HG02763 (cell line): ENCODE data around the gene PNLDC1.
"Not testable (repeated sequence)": the region's sequence is repeated elsewhere in the genome, so short reads cannot be mapped to it uniquely, and the experiment has no call there.

Source experiments
- ATAC-seq: cut with Tn5 transposase; IDR thresholded peaks from one replicate; pipeline ENCODE4 v1.9.1; 2021; ENCODE audit warnings: mild to moderate bottlenecking, moderate library complexity; ENCODE audit not compliant: unreplicated experiment

Gene PNLDC1

DNA sequence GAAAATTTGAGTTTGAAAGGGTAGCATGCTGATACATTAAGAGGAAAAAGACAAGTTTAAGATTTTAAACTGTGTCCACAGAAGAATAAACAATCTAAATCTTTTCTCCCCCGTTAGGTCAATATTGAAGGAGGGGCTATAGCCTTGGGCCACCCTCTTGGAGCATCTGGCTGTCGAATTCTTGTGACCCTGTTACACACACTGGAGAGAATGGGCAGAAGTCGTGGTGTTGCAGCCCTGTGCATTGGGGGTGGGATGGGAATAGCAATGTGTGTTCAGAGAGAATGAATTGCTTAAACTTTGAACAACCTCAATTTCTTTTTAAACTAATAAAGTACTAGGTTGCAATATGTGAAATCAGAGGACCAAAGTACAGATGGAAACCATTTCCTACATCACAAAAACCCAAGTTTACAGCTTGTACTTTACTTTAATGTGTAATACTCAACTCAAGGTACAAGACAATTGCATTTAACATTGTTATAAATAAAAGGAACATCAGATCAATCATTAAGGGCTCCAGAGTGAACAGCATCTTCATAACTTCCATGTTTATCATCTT lies 21.5 kb upstream of the PNLDC1 start:
- ATAC-seq, result no peak

DNA sequence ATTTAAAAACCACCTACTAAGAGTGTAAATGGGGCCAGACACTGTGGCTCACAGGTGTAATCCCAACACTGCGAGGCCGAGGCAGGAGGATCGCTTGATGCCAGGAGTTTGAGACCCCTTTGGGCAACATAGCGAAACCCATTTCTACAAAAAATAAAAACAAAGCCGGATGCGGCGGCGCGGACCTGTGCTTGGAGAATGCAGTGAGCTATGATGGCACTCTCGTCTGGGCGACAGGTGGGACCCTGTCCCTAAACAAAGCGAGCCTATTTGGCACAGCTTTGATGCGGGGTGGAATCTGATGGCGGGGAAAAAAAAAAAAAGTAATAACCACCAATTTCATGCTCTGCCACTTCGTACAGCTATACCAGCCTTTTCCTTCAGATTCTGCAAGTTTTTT lies 11.8 kb upstream of the PNLDC1 start:
- ATAC-seq, result no peak

DNA sequence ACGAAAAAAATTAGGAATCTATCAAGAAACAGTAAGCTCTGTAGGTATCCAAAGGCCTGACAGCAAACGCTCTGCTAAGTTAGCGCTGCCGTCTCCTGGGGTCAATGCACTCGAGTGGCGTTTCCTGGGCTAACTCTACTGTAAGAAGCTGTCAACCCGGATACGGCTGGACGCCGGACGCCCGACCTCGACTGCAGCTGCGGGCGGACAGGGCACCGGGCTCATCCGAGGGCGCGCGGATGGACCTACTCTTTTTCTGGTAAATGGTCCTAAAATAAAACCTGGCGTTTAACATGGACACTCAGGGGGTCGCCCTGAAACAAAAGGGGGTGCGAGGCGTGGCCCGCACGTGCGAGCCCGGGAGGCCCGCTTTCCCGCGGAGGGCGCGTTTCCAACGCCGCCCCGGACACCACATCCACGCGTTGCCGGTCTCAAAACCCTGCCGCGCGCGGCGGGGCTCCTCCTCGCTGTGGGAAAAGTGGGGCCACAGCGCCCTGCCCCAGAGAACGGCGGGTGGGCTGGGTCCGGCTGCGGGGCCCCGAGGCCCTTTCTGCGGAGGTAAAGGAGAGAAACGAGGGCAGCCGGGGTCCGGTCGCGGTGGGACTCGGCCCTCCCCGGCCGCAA lies 11.2 kb upstream of the PNLDC1 start:
- ATAC-seq, result no peak

DNA sequence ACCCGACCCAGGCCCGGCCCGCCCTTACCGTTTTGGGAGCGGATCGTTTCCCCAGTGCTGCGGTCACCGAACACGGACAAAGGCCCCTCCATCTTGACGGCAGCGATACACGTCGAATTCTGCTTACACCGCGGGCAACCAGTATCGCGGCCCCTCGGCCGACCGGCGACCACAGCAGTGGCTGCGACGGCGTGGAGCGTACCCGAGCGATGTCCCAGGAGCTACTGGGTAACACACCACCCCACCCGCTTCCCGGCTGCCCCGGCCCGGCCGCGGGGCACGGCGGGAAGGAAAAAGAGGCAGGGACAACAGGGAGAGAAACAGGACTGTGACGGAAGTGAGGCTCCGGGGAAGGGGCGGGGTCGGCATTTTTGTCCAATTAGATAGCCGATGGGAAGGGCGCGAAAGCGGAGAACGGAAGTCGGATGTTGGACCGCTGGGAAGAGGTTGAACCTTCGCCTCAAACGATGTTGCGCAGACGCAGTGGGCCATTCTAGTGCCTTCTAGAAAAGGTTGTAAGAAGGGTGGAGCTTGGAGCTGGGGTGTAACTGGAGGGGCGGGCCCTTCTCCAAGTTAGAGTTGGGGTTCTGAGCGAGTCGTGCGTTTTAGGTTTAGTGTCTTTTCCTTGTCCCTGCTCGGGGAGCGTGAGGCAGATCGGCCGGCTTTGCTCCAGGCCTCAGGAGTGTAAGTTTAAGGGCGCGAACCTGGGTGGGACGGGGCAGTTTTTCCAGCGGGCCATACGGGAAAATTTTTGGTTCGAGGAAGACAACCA lies 10.5 kb upstream of the PNLDC1 start, which contains the start of gene TCP1:
Gene TCP1 (minus strand): TSS at position 226 of the 772 bp plus-strand sequence. CDS start 134 bp downstream, at position 92.
- ATAC-seq, result peak; percentile 70

DNA sequence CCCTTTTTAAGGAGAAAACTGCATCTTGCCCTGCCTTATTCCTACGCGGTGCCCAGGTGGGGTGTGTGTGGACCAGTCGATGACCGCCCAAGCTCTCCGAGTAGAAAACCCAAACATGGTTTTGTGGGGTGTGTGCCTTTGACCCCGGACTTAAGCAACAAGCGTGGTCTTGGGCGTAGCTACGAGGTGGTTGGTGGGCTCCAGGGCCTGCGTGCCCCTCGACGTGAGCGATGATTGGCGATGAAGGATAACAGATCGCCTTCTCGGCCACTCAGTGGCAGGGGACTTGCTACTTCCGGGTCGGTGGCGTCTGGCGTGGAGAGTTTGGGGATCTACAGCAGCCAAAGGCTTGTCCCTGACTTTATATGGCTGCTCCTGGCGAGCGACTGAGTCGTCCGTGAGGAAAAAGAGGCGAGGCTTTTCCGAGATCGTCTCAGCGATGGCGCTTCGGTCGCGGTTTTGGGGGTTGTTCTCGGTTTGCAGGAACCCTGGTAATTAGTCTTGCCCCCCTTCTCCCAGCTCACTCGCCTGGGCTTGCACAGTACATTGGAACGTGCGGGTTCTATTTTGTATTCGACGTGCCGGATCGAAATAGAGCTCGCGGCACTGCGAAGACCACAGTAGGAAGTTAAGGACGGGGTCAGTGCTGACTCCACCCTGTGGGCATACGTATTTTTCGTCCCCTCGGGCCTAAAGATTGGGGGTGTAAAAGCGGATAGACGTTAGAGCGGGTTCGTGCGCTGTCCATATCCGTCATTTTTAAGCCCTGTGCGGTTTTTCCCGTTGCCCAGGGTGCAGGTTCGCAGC lies 9.7 kb upstream of the PNLDC1 start, which contains the start of gene MRPL18:
Gene MRPL18 (plus strand): TSS at position 319 of the 807 bp plus-strand sequence. CDS start 121 bp downstream, at position 440.
- ATAC-seq, result peak; percentile 84

DNA sequence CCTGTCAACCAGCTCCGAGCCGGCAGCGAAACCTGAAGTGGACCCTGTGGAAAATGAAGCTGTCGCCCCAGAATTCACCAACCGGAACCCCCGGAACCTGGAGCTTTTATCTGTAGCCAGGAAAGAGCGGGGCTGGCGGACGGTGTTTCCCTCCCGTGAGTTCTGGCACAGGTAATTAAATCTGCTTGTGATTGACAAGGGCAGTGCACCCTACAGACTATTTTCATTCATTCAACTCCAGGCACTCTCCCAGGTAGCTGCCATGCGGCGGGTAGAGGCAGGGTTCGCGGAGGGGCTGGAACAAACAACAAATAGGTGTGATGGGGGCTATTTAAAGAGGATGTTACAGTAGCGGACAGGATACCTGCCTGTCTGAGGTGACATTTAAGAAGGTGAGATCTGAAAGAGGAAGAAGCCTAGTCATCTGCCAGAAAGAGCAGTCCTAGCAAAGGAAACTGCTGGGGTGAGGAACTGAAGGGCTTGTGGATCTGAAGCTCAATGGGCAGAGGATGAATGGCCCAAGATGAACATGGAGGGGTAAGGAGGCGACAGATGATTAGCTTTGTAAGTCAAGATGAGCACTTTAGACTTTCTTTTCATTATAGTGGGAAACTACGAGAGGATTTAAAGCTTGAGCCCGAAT lies 9.0 kb upstream of the PNLDC1 start:
- ATAC-seq, result no peak

DNA sequence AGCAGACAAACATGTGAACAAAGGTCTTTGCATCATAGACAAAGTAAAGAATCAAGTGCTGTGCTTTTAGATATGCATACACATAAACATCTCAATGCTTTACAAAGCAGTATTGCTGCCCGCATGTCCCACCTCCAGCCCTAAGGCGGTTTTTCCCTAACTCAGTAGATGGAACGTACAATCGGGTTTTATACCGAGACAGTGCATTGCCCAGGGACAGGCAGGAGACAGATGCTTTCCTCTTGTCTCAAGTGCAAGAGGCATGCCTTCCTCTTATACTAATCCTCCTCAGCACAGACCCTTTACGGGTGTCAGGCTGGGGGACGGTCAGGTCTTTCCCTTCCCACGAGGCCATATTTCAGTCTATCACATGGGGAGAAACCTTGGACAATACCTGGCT lies 5.1 kb upstream of the PNLDC1 start:
- not testable (repeated sequence) for ATAC-seq

DNA sequence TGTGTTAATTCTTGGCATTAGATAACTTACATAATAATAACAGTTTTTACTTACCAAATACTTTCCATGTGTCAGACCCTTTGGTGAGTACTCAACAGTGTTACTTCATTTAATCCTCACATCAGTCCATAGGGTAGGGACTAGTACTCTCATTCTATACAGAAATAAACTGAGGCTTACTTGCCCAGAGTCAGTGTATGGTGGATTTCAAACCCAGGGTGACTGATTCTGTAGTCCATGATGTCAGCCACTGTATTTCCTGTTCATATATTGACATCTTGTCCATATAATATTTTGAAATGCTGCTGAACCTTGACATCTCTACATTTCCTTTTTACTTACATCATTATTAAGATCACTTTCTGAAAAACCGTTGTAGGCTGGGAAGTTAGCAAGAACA lies 2.5 kb upstream of the PNLDC1 start:
- ATAC-seq, result no peak

DNA sequence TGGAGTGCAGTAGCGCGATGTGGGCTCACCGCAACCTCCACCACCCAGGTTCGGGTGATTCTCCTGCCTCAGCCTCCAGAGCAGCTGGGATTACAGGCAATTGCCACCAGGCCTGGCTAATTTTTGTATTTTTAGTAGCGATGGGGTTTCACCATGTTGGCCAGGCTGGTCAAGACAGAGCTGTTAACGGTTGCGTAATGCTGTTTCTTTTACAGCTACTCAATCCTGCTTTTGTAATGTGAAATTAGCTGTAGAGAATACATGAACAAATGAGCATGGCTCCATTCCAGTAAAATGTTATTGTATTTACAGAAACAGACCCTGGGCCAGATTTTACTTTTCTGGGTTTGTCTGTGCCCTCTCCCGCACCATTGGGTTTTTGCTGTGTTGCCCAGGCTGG lies 1.9 kb downstream of the PNLDC1 start:
- ATAC-seq, result no peak

DNA sequence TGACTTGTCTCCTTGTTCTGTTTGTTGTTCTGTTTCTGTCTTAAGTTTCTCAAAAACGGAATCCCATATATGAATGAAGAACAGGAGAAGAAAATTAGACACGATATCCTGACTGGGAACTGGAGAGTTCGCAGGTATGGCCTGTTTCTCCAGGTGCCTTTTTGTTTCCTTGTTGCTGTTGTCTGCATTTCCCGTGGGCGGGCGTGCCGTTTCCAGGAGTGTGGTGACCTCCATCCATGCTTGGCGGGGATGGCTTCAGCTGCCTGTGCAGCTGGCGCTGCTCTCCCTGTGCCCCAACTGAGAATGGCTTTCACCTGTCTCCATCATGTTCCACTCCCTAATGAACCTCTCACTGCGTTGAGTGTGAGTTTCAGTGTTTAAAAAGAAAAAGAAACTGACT lies 4.4 kb downstream of the PNLDC1 start:
- no peak for ATAC-seq

DNA sequence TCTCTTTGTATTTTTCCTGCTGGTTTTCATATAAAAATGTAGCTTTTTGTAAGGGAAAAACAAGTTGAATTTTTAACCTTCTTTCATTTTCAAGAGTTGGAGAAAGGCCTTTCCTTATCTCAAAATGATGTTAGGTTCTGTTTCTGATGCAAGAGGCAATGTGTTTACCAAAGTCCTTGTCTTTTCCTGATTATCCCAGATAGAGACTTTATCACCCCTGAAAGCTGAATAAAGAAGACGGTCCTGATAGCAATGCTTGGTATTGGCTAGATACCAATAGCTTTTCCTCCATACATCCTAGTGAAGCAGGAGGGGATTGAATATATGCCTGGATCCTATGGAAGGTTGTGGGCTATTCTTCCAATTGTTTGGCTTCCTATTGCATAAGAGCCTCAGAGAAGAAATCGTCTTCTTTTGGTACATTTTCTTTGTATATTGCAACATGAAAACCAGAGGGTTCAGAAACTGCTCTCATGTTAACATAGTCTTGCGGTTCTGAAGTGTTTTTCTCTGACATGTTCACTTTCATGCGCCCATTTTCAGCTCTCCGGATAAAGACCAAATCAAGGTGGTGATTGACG lies 5.5 kb downstream of the PNLDC1 start:
- no peak for ATAC-seq

DNA sequence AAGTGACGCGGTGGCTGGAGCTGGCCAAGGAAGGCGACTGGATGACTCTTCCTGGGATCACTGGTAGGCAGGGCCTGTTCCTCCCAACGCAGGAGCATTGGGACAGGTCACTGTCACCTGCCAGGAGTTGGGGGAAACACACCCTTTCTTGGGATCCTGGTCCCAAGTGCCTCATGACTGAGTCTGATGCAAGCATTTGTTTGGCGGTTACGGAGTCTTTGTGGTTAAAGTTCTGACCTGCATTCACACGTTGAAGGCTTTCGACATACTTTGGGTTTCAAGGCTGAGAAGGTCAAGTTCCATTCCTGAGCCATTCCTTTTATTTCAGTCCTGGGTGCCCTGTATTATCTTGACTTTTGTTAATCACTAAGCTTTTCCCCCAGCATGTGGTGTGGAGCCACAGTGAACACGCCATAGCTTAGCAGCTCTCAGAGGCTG lies 6.0 kb downstream of the PNLDC1 start:
- no peak for ATAC-seq

DNA sequence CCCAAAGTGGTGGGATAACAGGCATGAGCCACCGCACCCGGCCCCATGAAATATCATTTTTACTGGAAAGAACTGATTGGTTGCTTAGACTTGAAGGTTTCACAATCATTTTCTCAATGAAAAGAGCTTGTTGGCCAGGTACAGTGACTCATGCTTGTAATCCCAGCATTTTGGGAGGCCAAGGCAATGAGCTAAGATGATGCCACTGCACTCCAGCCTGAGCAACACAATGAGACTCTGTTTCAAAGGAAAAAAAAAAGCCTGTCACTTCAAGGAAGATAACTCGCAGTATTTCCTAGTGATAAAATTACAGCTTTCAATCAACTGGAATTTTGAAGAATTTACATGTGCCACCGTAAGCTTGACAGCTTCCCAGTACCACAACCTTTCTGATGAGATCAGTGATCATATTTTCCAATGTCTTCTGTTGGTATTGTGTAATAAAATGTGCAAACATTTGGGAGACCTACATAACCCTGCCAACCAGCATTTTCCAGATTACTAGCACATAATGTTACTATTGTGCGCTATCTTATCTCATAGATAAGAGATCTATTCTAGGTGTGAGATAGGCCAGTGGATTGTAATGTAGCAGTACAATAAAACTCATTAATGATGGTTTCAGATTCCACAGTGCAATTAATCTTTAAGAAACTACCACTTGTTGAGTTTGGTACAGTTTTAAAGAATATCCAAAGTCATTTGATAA lies 7.2 kb downstream of the PNLDC1 start:
- ATAC-seq, result no peak

DNA sequence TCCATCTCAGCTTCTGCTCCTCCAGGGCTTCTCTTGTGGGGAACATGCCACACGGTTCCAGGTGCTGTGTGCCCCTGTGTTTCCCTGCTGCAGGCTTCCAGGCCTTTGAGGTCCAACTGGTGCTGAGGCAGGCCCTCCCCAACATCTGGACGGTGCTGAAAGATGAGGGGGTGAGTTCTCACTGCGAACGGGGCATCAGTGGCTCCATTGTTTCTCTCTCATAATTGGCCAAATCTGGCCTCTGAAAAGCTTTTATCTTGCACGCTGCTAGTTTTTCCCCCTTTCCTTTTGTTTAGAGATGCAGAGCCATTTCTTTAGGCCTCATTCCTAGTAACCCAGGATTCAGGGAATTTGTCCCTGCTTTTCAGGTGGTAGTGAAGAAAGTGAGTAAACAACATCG lies 8.6 kb downstream of the PNLDC1 start:
- ATAC-seq, result no peak

DNA sequence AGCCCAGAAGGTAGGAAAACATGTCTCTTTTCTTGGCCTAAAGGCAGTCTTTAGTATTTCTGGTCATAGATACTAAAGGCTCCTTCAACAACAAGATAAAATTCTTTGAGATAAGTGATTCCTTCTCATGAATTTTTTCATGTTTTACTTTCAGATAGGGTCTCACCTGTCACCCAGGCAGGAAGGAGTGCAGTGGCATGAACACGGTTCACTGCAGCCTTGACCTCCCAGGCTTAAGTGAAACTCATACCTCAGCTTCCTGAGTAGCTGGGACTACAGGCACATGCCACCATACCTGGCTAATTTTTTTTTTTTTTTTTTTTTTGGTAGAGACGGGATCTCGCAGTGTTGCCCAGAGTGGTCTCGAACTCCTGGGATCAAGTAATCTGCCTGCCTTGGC lies 9.1 kb downstream of the PNLDC1 start:
- ATAC-seq, result no peak

DNA sequence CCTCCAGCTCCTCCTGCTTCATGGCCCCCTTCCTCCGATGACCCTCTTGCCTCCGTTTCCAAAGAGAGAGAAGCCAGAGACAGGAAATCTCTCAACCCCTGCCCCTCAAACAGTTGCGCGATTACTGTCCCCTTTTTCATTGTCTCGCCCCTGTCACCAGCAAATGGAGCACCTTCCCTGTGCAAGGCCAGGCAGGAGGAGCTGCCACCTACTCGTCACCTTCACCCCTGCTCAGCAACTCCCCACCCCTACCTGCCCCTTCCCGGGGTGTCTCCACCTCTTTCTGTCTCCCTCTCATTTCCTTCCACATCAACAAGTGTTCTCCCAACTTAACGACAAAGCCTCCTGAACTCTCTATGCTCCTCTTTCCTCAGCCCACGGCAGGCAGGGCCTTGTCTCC lies 13.7 kb downstream of the PNLDC1 start:
- no peak for ATAC-seq

DNA sequence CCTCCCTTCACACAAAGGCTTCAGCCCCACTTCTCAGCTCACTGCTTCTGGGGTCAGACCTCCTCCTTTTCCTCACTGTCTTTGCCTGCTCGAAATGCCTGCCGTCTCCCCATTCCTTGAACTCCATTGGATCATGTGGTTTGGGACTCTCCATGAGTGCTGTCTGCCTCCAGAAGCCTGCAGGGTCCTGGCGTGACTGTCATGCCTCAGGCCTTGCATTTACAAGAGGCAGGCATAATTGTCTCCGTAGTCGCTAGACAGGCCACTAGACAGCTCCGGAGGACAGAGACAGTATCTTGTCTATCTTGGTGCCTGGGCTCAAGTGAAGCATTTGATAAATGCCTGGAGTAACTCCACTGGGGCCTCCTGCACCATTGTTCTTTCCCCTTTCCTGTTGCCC lies 15.3 kb downstream of the PNLDC1 start:
- no peak for ATAC-seq

DNA sequence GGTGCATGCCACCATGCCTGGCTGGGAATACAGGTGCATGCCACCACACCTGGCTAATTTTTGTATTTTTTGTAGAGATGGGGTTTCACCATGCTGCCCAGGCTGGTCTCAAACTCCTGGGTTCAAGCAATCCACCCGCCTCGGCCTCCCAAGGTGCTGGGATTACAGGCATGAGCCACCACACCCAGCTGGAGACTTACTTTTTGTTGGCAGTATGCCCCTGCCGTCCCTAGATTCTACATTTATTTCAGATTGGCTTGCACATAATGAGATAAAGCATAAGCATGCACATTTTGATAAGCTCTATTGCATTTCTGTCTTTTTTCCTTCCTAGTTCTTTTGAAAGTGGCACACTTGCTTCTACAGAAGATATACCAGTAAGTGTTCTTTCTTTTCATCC lies 16.7 kb downstream of the PNLDC1 start:
- ATAC-seq, result not testable (repeated sequence)

DNA sequence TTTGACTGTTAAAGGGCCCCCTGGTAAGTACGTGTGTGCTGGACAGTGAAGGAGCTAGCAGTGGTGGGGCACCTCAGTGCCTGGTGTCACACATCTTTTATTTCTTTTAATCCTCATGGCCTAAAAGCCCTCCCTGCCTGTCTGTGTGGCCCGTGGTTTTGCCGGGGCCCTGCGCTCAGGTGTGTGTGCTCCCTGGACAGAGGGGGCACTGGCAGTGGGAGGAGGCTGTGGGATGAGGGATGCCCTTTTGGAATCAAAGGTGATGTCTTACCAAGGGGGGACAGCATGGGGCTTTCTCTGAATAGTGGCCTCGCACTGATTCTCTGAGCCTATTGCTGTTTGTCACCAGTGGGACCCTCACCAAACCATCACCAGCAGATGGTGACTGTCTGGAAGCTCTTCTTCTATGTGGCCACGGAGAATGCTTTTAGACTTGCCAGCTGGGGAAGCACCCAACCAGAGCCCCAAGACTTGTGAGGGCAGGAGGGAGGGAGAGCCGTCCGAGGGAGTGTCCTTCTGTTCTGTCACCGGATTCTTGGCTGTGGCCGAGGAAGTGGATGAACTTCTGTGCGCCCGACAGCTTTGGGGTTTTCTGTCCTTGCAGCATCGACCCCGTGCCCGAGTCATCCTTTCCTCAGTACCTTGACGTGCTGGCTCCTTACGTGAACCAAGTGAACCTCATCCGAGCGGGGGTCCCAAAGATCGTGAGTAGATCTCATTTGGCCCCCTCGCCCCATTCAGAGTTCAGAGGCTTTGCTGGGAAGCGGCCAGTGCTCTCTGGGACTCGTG lies 18.1 kb downstream of the PNLDC1 start:
- ATAC-seq, result no peak
